ENCODE results near the gene FAM227B.

DNA sequence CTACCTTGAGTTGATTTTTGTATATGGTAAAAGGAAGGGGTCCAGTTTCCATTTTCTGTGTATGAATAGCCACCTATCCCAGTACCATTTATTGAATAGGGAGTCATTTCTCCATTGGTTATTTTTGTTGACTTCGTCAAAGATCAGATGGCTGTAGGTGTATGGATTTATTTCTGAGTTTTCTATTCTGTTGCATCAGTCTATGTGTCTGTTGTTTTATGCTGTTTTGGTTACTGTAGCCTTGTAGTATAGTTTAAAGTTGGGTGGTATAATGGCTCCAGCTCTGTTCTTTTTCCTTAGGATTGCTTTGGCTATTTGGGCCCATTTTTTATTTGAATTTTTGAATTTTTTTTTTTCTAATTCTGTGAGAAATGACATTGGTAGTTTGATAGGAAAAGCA, 323.0 kb downstream of the FAM227B start:
- TF ChIP-seq, protein P1, sequence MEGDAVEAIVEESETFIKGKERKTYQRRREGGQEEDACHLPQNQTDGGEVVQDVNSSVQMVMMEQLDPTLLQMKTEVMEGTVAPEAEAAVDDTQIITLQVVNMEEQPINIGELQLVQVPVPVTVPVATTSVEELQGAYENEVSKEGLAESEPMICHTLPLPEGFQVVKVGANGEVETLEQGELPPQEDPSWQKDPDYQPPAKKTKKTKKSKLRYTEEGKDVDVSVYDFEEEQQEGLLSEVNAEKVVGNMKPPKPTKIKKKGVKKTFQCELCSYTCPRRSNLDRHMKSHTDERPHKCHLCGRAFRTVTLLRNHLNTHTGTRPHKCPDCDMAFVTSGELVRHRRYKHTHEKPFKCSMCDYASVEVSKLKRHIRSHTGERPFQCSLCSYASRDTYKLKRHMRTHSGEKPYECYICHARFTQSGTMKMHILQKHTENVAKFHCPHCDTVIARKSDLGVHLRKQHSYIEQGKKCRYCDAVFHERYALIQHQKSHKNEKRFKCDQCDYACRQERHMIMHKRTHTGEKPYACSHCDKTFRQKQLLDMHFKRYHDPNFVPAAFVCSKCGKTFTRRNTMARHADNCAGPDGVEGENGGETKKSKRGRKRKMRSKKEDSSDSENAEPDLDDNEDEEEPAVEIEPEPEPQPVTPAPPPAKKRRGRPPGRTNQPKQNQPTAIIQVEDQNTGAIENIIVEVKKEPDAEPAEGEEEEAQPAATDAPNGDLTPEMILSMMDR (IDR thresholded peaks at IDR 0.05; ENCODE audit: low read length) = no peak
- TF ChIP-seq EZH2 (IDR thresholded peaks at IDR 0.05; ENCODE audit: borderline replicate concordance, low read length) = no peak

All from OCI-LY1 (cell line).